ENCODE data around the gene NAT9. TPM values are rescaled to one million over a fixed set of nuclear protein-coding genes. Genes with fewer than 3 reads are reported as not detected.

Gene NAT9
- total and polyA plus RNA-seq, 4 donors, result 27.1 to 47.4 (median 36.6) TPM

- no peaks in the 10 kb centered on the region for H3K9me3 ChIP-seq (ENCODE audit: control insufficient read depth in 4 of 4, insufficient read depth in 3 of 4, low read length in 3 of 4)
- no peaks in the 10 kb centered on the region for H3K36me3 ChIP-seq (ENCODE audit: control insufficient read depth in 4 of 4, insufficient read depth in 4 of 4, low read length in 4 of 4)
- ATAC-seq (ENCODE audit: insufficient read depth, low FRiP score), result no peak
- no peak overlapping the region for H3K9ac ChIP-seq (ENCODE audit: insufficient read depth in 1 of 2, low read length in 2 of 2)
- H3K4me3 ChIP-seq, result no peak overlapping the region
- peak; percentile 15 for TF ChIP-seq CTCF (IDR thresholded peaks at IDR 0.05; ENCODE audit: control extremely low read depth, extremely low read depth)
- H3K27me3 ChIP-seq (ENCODE audit: control insufficient read depth in 3 of 3, insufficient read depth in 3 of 3, low read length in 2 of 3), result peaks cover 0 to 26% (median 3%) of the 10 kb centered on the region in 3 donors
- peak; percentile 67 to 76 (median 68) for DNase-seq
- H3K27ac ChIP-seq (ENCODE audit: low read depth in 1 of 2, low read length in 1 of 2), result peak overlapping the region in 1 of 2 donors; percentile 5
- WGBS, 2 donors, result 1 to 3% methylated on average over 38 of the region's 38 CpGs
- H3K4me1 ChIP-seq (ENCODE audit: control insufficient read depth in 5 of 5, insufficient read depth in 5 of 5, low read length in 5 of 5), result peaks cover 0 to 42% (median 8%) of the 10 kb centered on the region in 5 donors
Observed at GRCh38 chr17:74737299-74738050, 38.7 kb downstream of the NAT9 start.

GRCh38 chr17:74736513-74737298, 39.4 kb downstream of the NAT9 start, which contains the start of gene RAB37:
RAB37 (plus strand) TSS chr17:74737256; CDS start chr17:74737273, 17 bp downstream.
- no peak for ATAC-seq (ENCODE audit: insufficient read depth, low FRiP score)
- peaks cover 0 to 35% (median 8%) of the 10 kb centered on the region in 5 donors for H3K4me1 ChIP-seq (ENCODE audit: control insufficient read depth in 5 of 5, insufficient read depth in 5 of 5, low read length in 5 of 5)

GRCh38 chr17:74734256-74734655, 41.9 kb downstream of the NAT9 start:
- Histone ChIP-seq H3K27me3 (ENCODE audit: control insufficient read depth in 3 of 3, insufficient read depth in 3 of 3, low read length in 2 of 3) (peaks cover 0 to 17% (median 3%) of the 10 kb centered on the region in 3 donors), H3K36me3 (ENCODE audit: control insufficient read depth in 4 of 4, insufficient read depth in 4 of 4, low read length in 4 of 4) (no peaks in the 10 kb centered on the region), H3K4me1 (ENCODE audit: control insufficient read depth in 5 of 5, insufficient read depth in 5 of 5, low read length in 5 of 5) (peaks cover 0 to 30% (median 7%) of the 10 kb centered on the region in 5 donors), H3K4me3 (no peak overlapping the region), H3K9me3 (ENCODE audit: control insufficient read depth in 4 of 4, insufficient read depth in 3 of 4, low read length in 3 of 4) (no peaks in the 10 kb centered on the region), H3K27ac (ENCODE audit: low read depth in 1 of 2, low read length in 1 of 2) (no peak overlapping the region), H3K9ac (ENCODE audit: insufficient read depth in 1 of 2, low read length in 2 of 2) (no peak overlapping the region)
- WGBS, 2 donors, result 91 to 98% methylated on average over 3 of the region's 3 CpGs
- no peak for TF ChIP-seq CTCF (IDR thresholded peaks at IDR 0.05; ENCODE audit: control extremely low read depth, extremely low read depth)
- ATAC-seq (ENCODE audit: insufficient read depth, low FRiP score), result no peak
- no peak for DNase-seq

More at GRCh38 chr17:74736513-74737298, 39.4 kb downstream of the NAT9 start, which contains the start of gene RAB37:
- Histone ChIP-seq H3K27me3 (ENCODE audit: control insufficient read depth in 3 of 3, insufficient read depth in 3 of 3, low read length in 2 of 3) (peaks cover 0 to 24% (median 3%) of the 10 kb centered on the region in 3 donors), H3K36me3 (ENCODE audit: control insufficient read depth in 4 of 4, insufficient read depth in 4 of 4, low read length in 4 of 4) (no peaks in the 10 kb centered on the region), H3K4me3 (no peak within 1 kb of the TSS), H3K27ac (ENCODE audit: low read depth in 1 of 2, low read length in 1 of 2) (peak within 1 kb of the TSS in 1 of 2 donors; percentile 5), H3K9me3 (ENCODE audit: control insufficient read depth in 4 of 4, insufficient read depth in 3 of 4, low read length in 3 of 4) (no peaks in the 10 kb centered on the region), H3K9ac (ENCODE audit: insufficient read depth in 1 of 2, low read length in 2 of 2) (no peak within 1 kb of the TSS)
- DNase-seq, result peak; percentile 34 to 63 (median 36)
- peak; percentile 32 for TF ChIP-seq CTCF (IDR thresholded peaks at IDR 0.05; ENCODE audit: control extremely low read depth, extremely low read depth)
- WGBS, 2 donors, result 1 to 2% methylated on average over 49 to 67 of the region's 67 CpGs
